GM19372 (cell line): ENCODE data around the gene SORCS2.

Experiments used
- ATAC-seq: cut with Tn5 transposase; IDR thresholded peaks from one replicate; pipeline ENCODE4 v1.9.1; 2021; ENCODE audit warnings: mild to moderate bottlenecking, low read depth, moderate library complexity; ENCODE audit not compliant: unreplicated experiment

Gene SORCS2

DNA sequence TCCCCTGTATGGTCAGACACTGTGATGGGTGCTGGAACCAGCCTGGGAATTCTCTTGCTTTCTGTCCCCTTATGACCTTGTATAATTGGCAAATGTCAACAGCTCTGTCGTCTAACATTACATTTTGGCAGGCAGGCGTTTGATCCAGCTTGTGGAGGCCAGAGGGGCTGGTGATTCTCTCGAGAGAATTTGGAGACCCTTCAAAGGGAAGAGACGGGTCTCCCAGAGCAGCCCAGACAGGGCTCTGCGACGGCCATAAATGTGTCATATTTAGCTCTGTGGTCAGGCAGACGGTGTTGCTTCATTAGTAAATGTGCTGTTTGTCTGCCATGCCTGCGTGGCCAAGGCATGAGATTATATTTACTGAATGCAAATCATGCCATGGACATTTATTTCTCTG is 68.7 kb downstream of the SORCS2 start:
- ATAC-seq, result no peak

DNA sequence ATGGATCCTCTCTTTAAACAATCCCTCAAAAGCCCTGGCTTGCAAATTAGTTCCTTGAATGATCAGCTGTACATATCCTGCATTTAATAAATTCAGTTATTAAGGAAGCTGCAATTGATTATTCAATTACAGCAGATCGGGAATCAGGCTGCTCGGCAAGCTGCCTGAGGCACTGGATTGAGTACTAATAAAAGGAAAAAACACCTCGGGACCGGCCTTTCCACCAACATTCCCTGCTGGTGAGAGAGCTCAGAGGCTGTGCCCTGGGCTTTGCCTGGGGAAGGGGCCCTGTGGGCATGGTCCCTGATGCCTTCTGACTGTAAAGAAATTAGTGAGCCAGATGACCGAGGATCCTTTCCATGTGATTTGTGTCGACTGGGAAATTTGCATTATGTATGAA is 69.2 kb downstream of the SORCS2 start:
- ATAC-seq, result no peak

DNA sequence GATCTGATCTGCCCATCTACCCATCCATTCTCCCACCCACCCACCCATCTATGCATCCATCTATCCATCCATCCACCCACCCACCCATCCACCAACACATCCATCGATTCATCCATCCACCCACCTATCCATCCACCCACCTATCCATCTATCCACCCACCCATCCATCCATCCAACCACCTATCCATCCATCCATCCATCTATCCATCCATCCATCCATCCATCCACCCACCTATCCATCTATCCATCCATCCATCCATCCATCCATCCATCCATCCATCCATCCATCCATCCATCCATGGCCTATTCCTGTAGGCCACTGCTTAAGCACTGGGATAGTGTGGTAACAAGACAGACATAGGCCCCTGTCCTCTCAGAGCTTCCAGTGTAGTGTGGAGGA is 69.8 kb downstream of the SORCS2 start:
- ATAC-seq, result no peak

DNA sequence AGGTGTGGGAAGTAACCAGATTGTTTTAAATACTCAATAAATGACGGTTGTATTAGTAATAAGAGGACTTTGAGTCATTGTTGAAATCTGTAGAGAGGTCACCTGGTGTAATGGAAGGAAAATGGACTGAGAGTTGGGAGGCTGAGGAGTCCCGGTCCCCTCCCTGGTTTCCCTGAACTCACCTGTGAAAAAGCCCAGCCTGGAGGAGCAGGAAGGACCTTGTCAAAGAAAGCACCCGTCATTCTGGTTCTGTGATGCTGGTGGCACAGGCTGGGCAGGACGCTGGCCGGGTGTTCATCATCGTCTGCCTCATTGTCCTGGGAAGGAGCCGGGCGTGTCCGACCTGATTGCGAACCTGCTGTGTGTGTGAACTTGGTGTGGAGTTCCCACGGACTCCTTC is 70.8 kb downstream of the SORCS2 start:
- ATAC-seq, result no peak

DNA sequence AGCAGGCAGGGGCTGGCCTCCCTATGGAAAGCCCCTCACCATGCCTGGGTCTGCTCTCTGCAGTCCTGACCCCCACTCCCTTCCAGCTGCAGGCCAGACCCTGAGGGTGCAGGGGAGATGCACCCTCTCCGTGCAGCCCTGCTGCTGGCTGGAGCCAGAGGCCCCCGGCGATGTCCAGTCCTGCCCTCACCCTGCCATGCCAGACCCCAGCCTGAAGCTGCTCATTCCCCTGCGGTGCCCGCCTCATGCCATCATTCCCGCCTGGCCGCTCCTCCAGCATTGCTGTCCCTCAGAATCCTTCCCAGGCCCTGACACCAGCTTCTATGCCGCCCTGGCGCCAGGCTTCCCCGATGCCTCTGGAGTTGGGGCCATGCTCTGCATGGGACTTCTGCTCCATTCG is 72.4 kb downstream of the SORCS2 start:
- ATAC-seq, result no peak

DNA sequence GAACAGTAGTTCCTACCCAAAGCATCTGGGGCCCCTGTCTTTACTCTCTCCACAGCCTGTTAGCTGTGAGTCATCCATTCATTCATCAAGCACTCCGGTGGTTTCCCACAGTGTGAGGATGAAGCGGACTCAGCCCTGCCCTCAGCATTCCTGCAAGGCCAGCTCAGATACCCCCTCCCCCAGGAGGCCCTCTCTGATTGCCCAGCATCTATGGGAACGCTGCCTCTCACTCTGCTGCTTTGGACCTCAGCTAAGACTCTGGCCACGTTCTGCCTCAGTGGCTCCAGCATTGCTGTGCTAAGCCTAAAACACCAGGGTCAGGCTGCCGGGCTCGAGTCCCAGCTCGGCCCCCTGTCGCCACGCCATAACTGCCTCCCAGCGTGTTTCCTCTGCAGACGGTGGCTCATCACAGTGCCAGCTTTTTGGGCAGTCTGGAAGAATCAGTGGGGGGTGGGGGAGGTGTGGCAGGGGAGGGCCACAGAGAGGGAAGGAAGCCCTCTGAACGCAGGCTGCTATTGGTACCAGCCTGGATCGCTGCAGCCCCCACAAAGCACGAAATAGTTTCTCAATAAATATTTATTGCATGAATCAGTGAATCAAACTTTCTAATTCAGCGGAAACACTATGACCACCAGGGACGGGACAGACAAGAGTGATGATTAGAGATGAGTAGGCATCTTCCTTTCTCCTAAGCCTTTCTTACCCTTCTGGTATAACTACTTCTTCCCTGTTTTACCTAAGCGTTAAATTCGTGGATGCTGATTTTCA is 74.4 kb downstream of the SORCS2 start:
- no peak for ATAC-seq

DNA sequence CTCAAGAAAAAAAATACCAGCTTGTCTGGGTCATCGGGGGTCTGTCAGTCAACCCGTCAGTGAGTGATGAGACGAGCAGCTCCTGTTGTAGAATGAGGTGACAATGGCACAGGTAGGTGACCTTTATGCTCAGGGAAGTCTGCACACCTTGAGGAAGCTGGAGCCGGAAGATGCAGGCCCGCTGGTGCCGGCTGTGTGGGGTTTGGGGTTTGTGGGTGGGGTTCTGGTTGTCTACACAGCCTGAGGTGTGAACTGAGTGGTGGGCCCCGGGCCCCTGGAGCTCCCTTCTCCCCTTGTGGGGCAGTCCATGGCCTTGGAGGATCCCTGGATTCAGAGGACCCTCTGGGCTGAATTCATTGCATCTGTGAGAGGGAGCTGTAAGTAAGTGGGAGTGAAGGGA is 75.5 kb downstream of the SORCS2 start:
- ATAC-seq, result no peak

DNA sequence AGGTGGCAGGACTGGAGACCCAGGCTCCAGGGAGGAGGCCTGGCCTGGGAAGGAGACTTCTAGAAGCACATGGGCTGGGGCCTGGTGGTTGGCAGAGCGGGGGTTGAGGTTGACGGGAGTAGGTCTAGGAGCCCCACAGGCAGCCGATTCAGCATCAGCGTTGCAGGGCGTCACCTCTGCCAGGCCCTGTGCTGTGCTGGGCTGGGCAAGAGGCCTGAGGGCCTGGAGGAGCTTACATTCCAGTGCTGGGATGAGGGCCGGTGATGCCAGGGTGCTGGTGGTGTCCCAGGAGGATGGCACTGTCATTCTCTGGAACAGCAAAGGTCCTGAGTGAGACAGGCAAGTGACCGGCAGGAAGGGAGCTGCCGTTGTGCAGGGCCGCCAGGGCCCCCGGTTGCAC is 76.6 kb downstream of the SORCS2 start:
- no peak for ATAC-seq

DNA sequence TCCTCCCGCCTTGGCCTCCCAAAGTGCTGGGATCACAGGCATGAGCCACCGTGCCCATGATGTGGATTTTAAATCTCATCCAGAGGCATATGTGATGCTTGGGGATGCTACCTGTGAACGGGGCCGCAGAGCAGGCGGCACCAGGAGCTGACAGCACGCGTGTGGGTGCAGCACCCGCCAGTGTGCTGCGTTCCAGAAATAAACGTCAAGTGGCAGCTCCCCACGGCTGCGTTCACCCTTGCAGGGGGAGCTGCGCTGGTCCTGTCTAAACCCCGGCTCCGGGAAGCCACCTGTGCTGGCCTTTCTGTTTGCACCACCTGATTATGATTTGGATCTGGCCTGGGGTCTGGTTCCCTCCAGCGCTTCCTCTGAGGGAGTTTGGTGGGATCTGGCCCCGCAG is 77.8 kb downstream of the SORCS2 start:
- ATAC-seq, result no peak

DNA sequence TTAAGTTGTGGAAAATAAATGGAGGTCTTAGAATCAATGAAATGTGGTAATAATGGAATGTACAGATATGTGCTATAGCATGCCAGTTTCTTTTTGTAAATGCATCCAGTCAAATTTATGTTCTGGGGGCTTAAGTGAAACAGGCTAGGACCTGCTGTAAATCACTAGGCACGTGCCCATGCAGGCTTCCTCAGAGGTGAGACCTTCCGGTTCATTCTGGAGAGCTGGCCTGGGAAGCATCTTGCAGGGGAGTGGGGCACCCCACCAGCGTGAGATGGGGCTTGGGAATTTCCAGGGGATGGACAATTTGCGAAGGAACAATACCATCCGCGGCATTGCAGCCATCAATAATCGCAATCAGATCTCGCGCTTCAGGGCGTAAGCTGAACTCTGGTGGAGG is 80.1 kb downstream of the SORCS2 start:
- no peak for ATAC-seq

DNA sequence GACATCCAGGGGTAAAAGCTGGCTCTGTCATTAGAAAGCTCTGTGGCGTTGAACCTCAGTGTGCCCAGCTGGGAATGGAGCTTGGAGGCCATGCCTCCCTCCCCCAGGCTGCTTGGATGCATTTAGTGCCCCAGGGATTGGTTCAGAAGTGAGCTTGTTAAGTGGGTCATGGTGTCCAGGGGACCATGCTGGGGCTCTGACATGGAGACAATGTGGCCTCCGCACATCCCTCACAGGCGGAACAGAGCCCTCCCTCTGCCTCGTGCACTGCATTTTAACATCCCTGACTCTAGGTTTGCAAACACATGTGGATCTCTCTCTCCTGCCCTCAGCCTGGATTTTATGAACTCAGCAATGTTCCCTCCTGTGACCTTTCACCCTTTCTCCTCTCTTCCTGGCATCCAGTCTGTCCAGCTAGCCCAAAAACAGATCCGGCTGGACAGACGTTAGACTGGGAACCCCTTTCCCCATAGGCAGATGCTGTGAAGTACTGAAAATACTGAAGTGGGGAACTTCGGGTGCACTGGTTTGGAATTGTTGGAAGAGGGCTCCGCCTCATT is 81.5 kb downstream of the SORCS2 start:
- ATAC-seq, result no peak

DNA sequence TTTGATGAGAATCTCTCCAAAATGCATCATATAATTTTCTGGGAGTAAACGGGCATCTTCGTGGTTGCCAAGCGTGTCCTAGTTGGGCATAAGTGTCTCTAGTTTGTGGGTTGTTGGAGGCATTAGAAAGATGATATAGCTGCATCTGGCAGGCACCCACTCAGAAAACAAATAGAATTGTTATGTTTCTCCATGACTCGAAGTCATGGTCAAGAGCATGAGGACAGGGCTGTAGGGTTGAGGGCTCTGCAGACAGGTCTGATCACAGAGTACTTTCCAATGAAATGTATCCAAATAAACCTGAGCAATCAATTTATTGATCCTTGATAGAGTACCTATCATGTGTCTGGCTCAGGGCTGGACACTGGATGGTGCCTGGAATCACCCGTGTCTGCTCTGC is 82.7 kb downstream of the SORCS2 start:
- no peak for ATAC-seq

DNA sequence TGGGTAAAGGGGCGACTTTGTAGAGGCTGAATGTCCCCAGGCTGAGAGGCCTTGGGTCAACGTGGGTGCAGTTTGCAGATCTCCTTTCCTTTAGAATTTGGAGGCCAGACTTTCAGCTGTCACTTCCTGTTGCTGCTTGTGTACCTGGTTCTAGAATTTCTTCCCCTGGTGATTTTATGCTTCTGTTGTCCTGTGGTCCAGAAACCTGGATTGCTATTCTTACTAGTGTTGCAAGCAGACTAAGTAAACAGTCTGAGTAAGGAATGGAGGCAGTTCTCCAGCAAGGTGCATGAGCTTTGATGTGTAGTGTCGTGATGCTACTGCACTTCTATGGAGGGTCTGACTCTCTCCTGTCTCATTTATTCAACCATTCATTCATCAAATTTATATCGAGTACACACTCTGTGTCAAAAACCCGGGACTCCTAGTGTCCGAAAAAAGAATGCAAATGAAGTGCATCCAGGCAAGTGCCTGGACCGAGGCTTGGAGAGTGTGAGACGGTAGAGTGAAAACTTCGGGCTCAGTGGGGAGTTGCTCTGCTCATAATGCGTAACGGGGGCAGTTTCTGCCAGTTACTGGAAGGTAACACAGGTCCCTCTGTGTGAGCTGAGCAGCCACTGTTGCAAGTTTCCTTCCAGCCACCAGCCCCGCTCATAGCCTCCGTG is 83.3 kb downstream of the SORCS2 start:
- ATAC-seq, result no peak

DNA sequence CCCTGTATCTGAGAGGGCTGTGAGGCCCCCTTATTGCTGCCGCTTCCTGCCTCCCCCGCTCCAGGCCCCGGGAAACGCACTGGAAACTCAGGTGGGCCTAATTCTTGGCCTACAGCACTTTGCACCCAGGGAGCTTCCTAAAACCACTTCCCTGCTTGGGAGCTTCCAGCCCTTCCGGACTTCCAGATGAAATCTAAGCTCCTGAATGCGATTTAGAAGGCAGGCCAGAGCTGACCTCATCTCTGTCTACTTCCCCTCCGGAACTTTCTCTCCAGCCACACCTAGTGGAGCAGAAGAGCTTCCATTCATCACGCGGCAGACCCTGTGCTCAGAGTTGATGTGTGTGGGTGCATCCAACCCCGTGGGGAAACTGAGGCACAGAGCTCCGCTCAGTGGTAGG is 84.2 kb downstream of the SORCS2 start:
- ATAC-seq, result no peak

DNA sequence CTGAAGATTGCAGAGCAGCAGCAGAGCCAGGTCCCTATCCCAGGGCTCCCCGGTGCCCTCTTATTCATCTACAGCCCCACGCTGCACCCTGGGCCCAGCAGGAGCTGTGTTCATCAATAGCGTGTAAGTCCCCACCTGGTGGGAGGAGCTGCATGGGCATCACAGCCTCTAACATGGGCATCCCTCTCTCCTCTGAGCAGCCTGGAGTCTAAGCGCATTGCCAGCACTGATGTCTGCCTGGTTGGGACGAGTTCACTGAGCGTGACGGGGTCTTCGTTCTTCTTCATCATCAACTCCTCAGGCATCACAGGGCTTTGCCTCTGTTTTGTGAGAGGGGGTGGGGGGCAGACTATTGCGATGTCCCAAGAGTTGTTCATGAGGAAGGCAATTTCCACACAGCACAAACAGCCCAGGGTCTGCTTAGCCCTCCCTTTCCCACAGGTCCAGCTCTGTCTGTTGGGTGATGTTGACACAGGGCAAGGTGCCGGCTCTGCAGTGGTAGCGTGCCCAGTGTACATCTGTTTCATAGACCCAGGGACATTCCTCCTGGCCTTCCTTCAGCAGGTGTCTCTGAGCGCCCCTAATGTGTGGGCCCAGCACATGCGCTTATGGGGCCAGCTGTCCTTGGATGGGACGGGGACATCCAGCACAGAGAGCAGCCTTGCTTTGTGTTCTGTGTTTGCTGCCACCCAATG is 85.9 kb downstream of the SORCS2 start:
- no peak for ATAC-seq

DNA sequence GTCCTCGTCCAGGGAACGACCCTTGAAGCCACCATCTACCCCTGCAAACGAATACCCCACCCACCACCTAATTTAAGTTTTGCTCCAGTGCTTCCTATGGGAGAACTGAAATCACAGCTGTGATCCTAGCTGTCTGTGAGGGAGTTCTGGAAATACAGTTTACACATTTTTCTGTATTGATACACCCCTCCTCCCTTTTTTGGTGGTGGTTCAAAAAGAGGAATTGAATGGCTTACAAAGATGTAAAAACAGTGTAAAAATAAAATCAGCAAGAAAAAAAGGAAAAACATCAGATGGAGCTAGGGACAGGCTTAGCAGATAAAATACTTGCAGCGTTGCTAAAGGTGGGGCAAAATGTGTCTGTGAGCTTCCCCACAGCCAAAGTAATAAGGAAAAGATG is 86.6 kb downstream of the SORCS2 start:
- ATAC-seq, result no peak

DNA sequence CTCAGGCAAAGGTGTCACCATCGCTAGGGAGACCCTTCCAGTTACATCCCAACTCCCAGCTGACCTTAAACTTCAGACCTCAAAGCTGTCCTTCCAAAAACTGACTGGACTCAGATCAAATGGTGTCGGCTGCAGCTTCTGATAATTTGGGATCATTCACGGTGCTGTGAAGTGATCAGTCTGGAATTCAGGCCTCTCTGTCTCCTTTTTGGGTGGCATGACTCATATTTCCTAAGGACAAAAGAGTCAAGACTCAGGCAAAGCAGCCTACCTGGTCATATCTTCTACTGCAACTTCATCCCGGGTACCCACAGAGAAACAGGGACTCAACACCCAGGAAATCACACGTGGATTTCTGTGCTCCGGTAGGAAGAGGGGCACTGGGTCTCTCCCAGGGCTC is 87.6 kb downstream of the SORCS2 start:
- no peak for ATAC-seq

DNA sequence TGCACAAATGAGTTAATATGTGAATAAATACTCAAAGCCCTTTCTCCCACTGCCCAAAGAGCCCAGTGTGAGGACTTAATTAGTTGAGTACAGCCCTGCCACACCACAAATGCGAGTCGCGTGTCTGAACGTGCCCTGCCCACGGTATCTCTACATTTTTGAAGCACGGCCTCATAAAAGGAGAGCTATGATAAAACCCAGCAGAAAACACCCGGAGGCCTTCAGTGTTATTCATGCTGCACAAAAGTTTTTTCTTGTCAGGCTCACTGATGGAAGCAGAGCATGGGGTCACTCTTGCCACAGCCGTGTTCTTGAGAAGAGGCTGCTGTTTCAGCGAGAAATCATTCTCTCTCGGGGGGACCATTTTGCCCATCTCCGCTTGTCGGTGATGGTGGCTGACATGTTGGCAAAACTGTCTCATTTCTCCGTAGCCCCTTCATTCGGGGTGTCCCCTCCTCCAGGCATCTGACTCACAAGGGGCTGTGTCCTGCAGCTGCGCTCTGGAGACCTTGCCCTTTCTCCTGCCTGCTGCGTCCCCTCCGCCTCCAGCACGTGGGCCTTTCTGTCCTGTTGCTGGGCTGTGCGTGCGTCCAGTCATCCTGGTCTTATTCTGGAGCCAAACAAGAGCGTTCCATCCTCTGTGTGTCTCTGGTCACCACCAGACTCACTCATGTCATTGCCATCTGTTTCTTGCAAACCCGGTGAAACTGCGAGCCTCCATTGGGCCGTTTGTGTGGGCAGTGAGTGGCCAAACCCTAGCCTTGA is 88.8 kb downstream of the SORCS2 start:
- no peak for ATAC-seq

DNA sequence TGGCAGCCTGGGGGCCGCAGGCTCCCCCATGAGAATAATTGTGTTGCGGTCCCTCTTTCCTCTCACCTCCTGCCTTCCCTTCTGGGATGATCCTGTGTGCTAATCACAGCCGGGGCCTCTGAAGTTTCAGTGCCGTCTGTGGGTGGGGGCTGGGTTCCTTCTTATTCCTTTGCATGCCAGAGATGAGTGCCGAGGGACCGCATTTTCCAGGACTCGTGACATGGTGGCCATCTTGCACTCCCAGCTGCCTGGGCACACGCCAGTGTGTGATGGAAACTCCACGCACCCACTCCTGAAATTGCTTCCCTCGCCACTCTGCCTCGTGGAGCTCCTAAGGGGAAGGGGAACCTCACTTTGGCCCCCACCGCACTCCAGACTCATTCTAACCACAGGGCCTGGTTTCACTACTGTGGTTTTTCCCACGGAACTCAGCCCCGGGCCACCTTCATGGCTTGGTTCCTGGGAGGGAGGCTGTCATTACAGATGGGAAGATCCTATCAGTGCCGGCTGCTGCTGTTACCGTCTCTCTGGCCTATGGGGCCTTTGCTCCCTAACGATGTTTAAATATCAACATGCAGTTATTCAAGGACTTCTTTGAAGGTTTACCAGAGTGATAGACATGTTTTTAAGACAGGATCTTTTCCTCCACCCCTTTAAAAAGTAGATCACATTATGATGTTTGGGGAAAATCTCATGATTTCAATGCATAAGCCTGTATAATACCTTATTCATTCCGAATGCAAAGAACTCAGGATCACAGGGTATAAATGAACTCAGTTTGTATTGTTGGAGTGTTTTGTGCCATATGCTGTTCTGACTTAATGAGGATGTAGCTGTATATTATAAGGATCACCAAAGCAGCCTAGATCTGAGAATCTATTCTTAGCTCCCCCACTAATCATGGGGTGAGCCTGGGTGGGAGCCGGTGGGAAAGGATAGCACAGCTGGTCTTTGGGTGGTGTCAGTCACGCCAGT is 89.6 kb downstream of the SORCS2 start:
- no peak for ATAC-seq
